Measurements from ENCODE around the gene PLA2G6.

- no peak for TF ChIP-seq CTCF (IDR thresholded peaks at IDR 0.05 in 2 of 3, conservative IDR thresholded peaks at IDR 0.05 in 1 of 3; ENCODE audit: borderline replicate concordance in 1 of 3, insufficient read depth in 1 of 3, low read depth in 2 of 3, low read length in 2 of 3)
- TF ChIP-seq EZH2phosphoT487 (IDR thresholded peaks at IDR 0.05; ENCODE audit: borderline replicate concordance), result no peak
- no peak for TF ChIP-seq ELF1 (IDR thresholded peaks at IDR 0.05; ENCODE audit: borderline replicate concordance, low read depth)
- TF ChIP-seq REST (IDR thresholded peaks at IDR 0.05; ENCODE audit: low read depth), result no peak
Observed at GRCh38 chr22:38192475-38192863, 10.8 kb upstream of the PLA2G6 start.
